Colonic mucosa (tissue), 4 donors: Measurements from ENCODE around the gene FIGN. TPM values are rescaled to one million over a fixed set of nuclear protein-coding genes. Genes with fewer than 3 reads are reported as not detected.

Experiments used
- DNase-seq: peaks from one replicate; pipeline ENCODE4 v3.0.0-alpha.2; 2020
- H3K27ac ChIP-seq: fragments of 200-600 bp; one replicate; pipeline ENCODE4 v1.8.0; 2021
- H3K27me3 ChIP-seq: fragments of 200-600 bp; one replicate; pipeline ENCODE4 v1.8.0; 2021
- H3K36me3 ChIP-seq: fragments of 200-600 bp; one replicate; pipeline ENCODE4 v1.8.0; 2021
- H3K4me1 ChIP-seq: fragments of 200-600 bp; one replicate; pipeline ENCODE4 v1.8.0; 2021; ENCODE audit warnings: mild to moderate bottlenecking
- H3K4me3 ChIP-seq: fragments of 200-600 bp; one replicate; pipeline ENCODE4 v1.8.0; 2021
- H3K9ac ChIP-seq, 2 donors: one replicate each; pipeline ENCODE4 v1.7.0; 2013; ENCODE audit warnings: control low read depth in 2 of 2, low read depth in 2 of 2, low read length in 2 of 2
- H3K9me3 ChIP-seq: fragments of 200-600 bp; one replicate; pipeline ENCODE4 v1.8.0; 2021
- CTCF ChIP-seq: fragments of 200-600 bp; IDR thresholded peaks from one replicate; pipeline ENCODE4 v1.8.0; 2022; ENCODE audit warnings: antibody characterized with exemption, mild to moderate bottlenecking
- intact Hi-C: fragments of 100-400 bp; cut with DNase I; formaldehyde crosslinking; loops from one replicate; pipeline ENCODE4 v1.14.1; 2022
- total RNA-seq, 2 donors: library from RNA; stranded (reverse); fragmentation: NEBNext Ultra II Directional in 1 of 2; extraction: Animal tissue kit (Norgen Biotek cat#: 25700) in 1 of 2; gene quantifications; one replicate each; pipeline ENCODE4 v1.2.1, GENCODE V29; 2021
- donor health status: healthy.
- donor health status: DM: no; HTN: no; CAD: no.
- donor health status: DM: no; HTN: no; CAD: no.

Gene FIGN
- total RNA-seq, 2 donors from 2014 or later, result 0.58 to 0.89 TPM

DNA sequence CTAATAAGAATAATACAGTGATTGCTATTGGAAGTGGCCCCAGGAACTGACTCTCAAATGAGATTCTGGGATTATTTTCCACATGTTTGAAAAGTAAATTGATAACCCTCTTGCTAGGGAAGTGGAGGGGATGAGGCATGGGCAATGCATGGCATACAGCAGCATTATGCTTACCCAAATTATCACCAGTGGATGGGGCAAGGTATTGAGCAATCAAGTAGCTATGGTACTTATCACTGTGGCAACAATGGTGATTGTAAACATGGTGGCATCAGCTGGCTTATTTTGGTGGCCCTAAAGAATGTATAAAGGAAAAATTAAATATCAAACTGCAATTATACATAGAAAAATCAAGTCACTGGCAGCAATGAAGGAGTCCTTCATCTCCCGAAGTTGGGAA lies 155.1 kb downstream of the FIGN start:
- Histone ChIP-seq H3K9me3 (no peaks in the 10 kb centered on the region), H3K4me3 (no peak overlapping the region), H3K27me3 (no peaks in the 10 kb centered on the region), H3K27ac (no peak overlapping the region), H3K9ac (no peak overlapping the region), H3K4me1 (no peaks in the 10 kb centered on the region), H3K36me3 (no peaks in the 10 kb centered on the region)
- no peak for DNase-seq
- intact Hi-C loops, result no loop called here
- no peak for TF ChIP-seq CTCF

GRCh38 chr2:163574309-163574708 lies 161.5 kb downstream of the FIGN start:
- no peaks in the 10 kb centered on the region for H3K4me1 ChIP-seq
- no peaks in the 10 kb centered on the region for H3K27me3 ChIP-seq
- no peaks in the 10 kb centered on the region for H3K36me3 ChIP-seq
- H3K9ac ChIP-seq, result no peak overlapping the region
- H3K27ac ChIP-seq, result no peak overlapping the region
- DNase-seq, result no peak
- intact Hi-C loops, result no loop called here
- H3K9me3 ChIP-seq, result no peaks in the 10 kb centered on the region
- TF ChIP-seq CTCF, result no peak
- H3K4me3 ChIP-seq, result no peak overlapping the region

GRCh38 chr2:163573652-163574051 lies 162.2 kb downstream of the FIGN start:
- TF ChIP-seq CTCF, result no peak
- no peak overlapping the region for H3K27ac ChIP-seq
- H3K4me3 ChIP-seq, result no peak overlapping the region
- no peaks in the 10 kb centered on the region for H3K4me1 ChIP-seq
- intact Hi-C loops, result no loop called here
- DNase-seq, result no peak
- H3K36me3 ChIP-seq, result no peaks in the 10 kb centered on the region
- H3K9ac ChIP-seq, result no peak overlapping the region
- H3K27me3 ChIP-seq, result no peaks in the 10 kb centered on the region
- H3K9me3 ChIP-seq, result no peaks in the 10 kb centered on the region

- no peak overlapping the region for H3K9ac ChIP-seq
- H3K27me3 ChIP-seq, result no peaks in the 10 kb centered on the region
- no peak overlapping the region for H3K27ac ChIP-seq
- no peaks in the 10 kb centered on the region for H3K36me3 ChIP-seq
- H3K4me3 ChIP-seq, result no peak overlapping the region
- DNase-seq, result no peak
- H3K4me1 ChIP-seq, result no peaks in the 10 kb centered on the region
- H3K9me3 ChIP-seq, result no peaks in the 10 kb centered on the region
- no peak for TF ChIP-seq CTCF
- intact Hi-C loops, result no loop called here
Measured at GRCh38 chr2:163572850-163573249, 163.0 kb downstream of the FIGN start.

GRCh38 chr2:163571423-163572102 lies 164.2 kb downstream of the FIGN start:
- TF ChIP-seq CTCF, result no peak
- DNase-seq, result no peak
- intact Hi-C loops, result no loop called here
- Histone ChIP-seq H3K9ac (no peak overlapping the region), H3K4me1 (no peaks in the 10 kb centered on the region), H3K4me3 (no peak overlapping the region), H3K36me3 (no peaks in the 10 kb centered on the region), H3K27ac (no peak overlapping the region), H3K9me3 (no peaks in the 10 kb centered on the region), H3K27me3 (no peaks in the 10 kb centered on the region)
